Erythroblast (primary cell): ENCODE results near the gene IFT88.

Experiments
- GATA1 ChIP-seq: IDR thresholded peaks from 2 replicates; pipeline ENCODE4 v1.6.1; 2011; ENCODE audit warnings: low read depth, mild to moderate bottlenecking, control low read depth, low read length, moderate library complexity
- POLR2A ChIP-seq: IDR thresholded peaks from 2 replicates; pipeline ENCODE4 v1.6.1; 2011; ENCODE audit warnings: mild to moderate bottlenecking, low read length

GRCh38 chr13:20676213-20676612 lies 109.3 kb downstream of the IFT88 start:
- TF ChIP-seq POLR2A (no peak), GATA1 (no peak)
